SK-N-MC (cell line): ENCODE results near the gene ABTB2.

Experiments
- DNase-seq: peaks from one replicate; pipeline ENCODE4 v3.0.0-alpha.2; 2011; ENCODE audit warnings: low read depth, low spot score
- H3K27ac ChIP-seq: fragments of 200-600 bp; sonication (generic); 2 replicates; pipeline ENCODE4 v1.5.1; 2016; ENCODE audit warnings: mixed run types
- H3K36me3 ChIP-seq: fragments of 200-600 bp; sonication (generic); 2 replicates; pipeline ENCODE4 v1.6.1; 2017; ENCODE audit warnings: antibody characterized with exemption, low read length, mixed read lengths; ENCODE audit not compliant: insufficient read depth
- H3K4me3 ChIP-seq: fragments of 200-600 bp; sonication (generic); 2 replicates; pipeline ENCODE4 v1.5.1; 2016
- H3K9ac ChIP-seq: fragments of 200-600 bp; sonication (generic); 2 replicates; pipeline ENCODE4 v1.8.0; 2017; ENCODE audit warnings: mixed run types, mixed read lengths; ENCODE audit not compliant: insufficient read length
- H3K9me3 ChIP-seq: fragments of 200-600 bp; sonication (generic); 2 replicates; pipeline ENCODE4 v1.6.1; 2017; ENCODE audit warnings: low read depth, mild to moderate bottlenecking, antibody characterized with exemption, low read length, moderate library complexity, mixed read lengths
- EZH2 ChIP-seq: fragments of 200-600 bp; sonication (generic); IDR thresholded peaks from one replicate; pipeline ENCODE4 v1.6.1; 2017; ENCODE audit warnings: antibody characterized with exemption
- FOXP2 ChIP-seq: optimal IDR thresholded peaks from 2 replicates; pipeline ENCODE3; 2011; ENCODE audit warnings: mild to moderate bottlenecking, moderate library complexity; ENCODE audit not compliant: insufficient read depth; ENCODE audit errors: extremely low read length, control extremely low read depth
- POLR2AphosphoS5 ChIP-seq: IDR thresholded peaks from 2 replicates; pipeline ENCODE4 v1.6.1; 2012; ENCODE audit warnings: mild to moderate bottlenecking, low read depth, low read length, borderline replicate concordance

ABTB2 gene

GRCh38 chr11:34357701-34358257 is at the start of gene ABTB2:
ABTB2 (minus strand) TSS chr11:34358010.
- TF ChIP-seq EZH2 = no peak
- peak; percentile 95 for TF ChIP-seq POLR2AphosphoS5
- peak; percentile 54 for TF ChIP-seq FOXP2
- H3K27ac ChIP-seq = 0 out of 2 replicates have a peak within 1 kb of the TSS, but pooled peaks have one; percentile 40

GRCh38 chr11:34407121-34407813 is 49.5 kb upstream of the ABTB2 start:
- TF ChIP-seq EZH2 = no peak
- TF ChIP-seq POLR2AphosphoS5 = no peak
- TF ChIP-seq FOXP2 = no peak
- Histone ChIP-seq H3K9me3 (no peaks in the 10 kb centered on the region), H3K4me3 (no peak overlapping the region), H3K27ac (no peak overlapping the region), H3K36me3 (no peaks in the 10 kb centered on the region), H3K9ac (no peak overlapping the region)
- no peak for DNase-seq

More at GRCh38 chr11:34357701-34358257, at the start of gene ABTB2:
- peak within 1 kb of the TSS; percentile 91 for H3K4me3 ChIP-seq
- peak; percentile 59 for DNase-seq
- H3K9me3 ChIP-seq = no peaks in the 10 kb centered on the region
- H3K36me3 ChIP-seq = 0 out of 2 replicates have a peak, but pooled peaks cover 4% of the 10 kb centered on the region
- H3K9ac ChIP-seq = peak within 1 kb of the TSS; percentile 64

- no peak for TF ChIP-seq POLR2AphosphoS5
- no peak for TF ChIP-seq FOXP2
- no peak for DNase-seq
- H3K27ac ChIP-seq = no peak overlapping the region
- H3K9me3 ChIP-seq = no peaks in the 10 kb centered on the region
- H3K4me3 ChIP-seq = no peak overlapping the region
- no peaks in the 10 kb centered on the region for H3K36me3 ChIP-seq
- H3K9ac ChIP-seq = no peak overlapping the region
Measured at GRCh38 chr11:34406413-34406812, 48.6 kb upstream of the ABTB2 start.

- TF ChIP-seq EZH2 = no peak
- no peak for TF ChIP-seq FOXP2
- TF ChIP-seq POLR2AphosphoS5 = no peak
Measured at GRCh38 chr11:34405079-34405858, 47.5 kb upstream of the ABTB2 start.

GRCh38 chr11:34404280-34404679 is 46.5 kb upstream of the ABTB2 start:
- TF ChIP-seq EZH2 = no peak
- TF ChIP-seq FOXP2 = no peak
- TF ChIP-seq POLR2AphosphoS5 = no peak
- no peak for DNase-seq
- H3K36me3 ChIP-seq = no peaks in the 10 kb centered on the region
- H3K4me3 ChIP-seq = no peak overlapping the region
- peaks cover 3% of the 10 kb centered on the region; the same call in 1 of the 2 replicates for H3K9me3 ChIP-seq
- H3K27ac ChIP-seq = no peak overlapping the region
- H3K9ac ChIP-seq = no peak overlapping the region

More at GRCh38 chr11:34405079-34405858, 47.5 kb upstream of the ABTB2 start:
- H3K36me3 ChIP-seq = no peaks in the 10 kb centered on the region
- no peak overlapping the region for H3K9ac ChIP-seq
- no peak for DNase-seq
- H3K27ac ChIP-seq = no peak overlapping the region
- H3K9me3 ChIP-seq = no peaks in the 10 kb centered on the region
- no peak overlapping the region; the same call in 1 of the 2 replicates for H3K4me3 ChIP-seq

GRCh38 chr11:34403431-34403830 is 45.6 kb upstream of the ABTB2 start:
- no peak for DNase-seq
- no peak for TF ChIP-seq POLR2AphosphoS5
- TF ChIP-seq FOXP2 = no peak
- no peak for TF ChIP-seq EZH2
- no peak overlapping the region for H3K4me3 ChIP-seq
- H3K27ac ChIP-seq = no peak overlapping the region
- H3K36me3 ChIP-seq = no peaks in the 10 kb centered on the region
- peaks cover 3% of the 10 kb centered on the region; the same call in 1 of the 2 replicates for H3K9me3 ChIP-seq
- no peak overlapping the region for H3K9ac ChIP-seq

- H3K27ac ChIP-seq = peak overlapping the region; percentile 73; the same call in 1 of the 2 replicates
- no peak overlapping the region for H3K9ac ChIP-seq
- peaks cover 3% of the 10 kb centered on the region; the same call in 1 of the 2 replicates for H3K9me3 ChIP-seq
- TF ChIP-seq FOXP2 = no peak
- TF ChIP-seq POLR2AphosphoS5 = no peak
- no peak for TF ChIP-seq EZH2
- H3K4me3 ChIP-seq = no peak overlapping the region
- DNase-seq = no peak
- no peaks in the 10 kb centered on the region for H3K36me3 ChIP-seq
Measured at GRCh38 chr11:34397811-34398210, 40.0 kb upstream of the ABTB2 start.

GRCh38 chr11:34397120-34397519 is 39.3 kb upstream of the ABTB2 start:
- Histone ChIP-seq H3K27ac (peak overlapping the region; percentile 95), H3K9ac (no peak overlapping the region), H3K9me3 (peaks cover 3% of the 10 kb centered on the region; the same call in 1 of the 2 replicates), H3K4me3 (peak overlapping the region; percentile 51; the same call in 1 of the 2 replicates), H3K36me3 (no peaks in the 10 kb centered on the region)
- DNase-seq = no peak
- TF ChIP-seq POLR2AphosphoS5 = no peak
- no peak for TF ChIP-seq EZH2
